Measurements from ENCODE around the gene TTLL1. TPM values are rescaled to one million over a fixed set of nuclear protein-coding genes. Genes with fewer than 3 reads are reported as not detected.

The TTLL1 gene
- total and polyA plus RNA-seq, 9 of the 15 experiments (the other 6 are each of a cell fraction or from before 2014, with no cell fraction given) = 0.06 to 0.85 (median 0.17) TPM

DNA sequence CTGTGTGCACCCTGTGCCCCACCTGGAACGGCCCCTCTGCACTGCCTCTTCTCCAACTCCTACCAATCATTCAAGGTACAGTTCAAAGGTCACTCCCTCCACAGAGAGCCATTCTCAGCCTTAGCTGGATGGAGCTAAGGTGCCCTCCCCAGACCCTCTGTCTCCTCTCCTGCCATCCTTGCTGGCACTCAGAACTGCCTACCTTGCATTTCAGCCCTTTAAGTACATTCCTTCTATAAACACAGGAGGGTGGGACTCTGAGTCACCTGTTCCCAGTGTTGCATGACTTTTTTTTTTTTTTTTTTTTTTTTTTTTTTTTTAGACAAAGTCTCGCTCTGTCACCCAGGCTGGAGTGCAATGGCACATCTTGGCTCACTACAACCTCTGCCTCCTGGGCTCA, 8.6 kb downstream of the TTLL1 start:
- ChIA-PET POLR2A (interaction anchor here (1.0 kb wide), 1 partner anchor 10 kb away, joined by 4 read pairs; no protein-coding TSS in a partner anchor), CTCF (ENCODE audit: low intra/inter-chr PET ratio) (no interaction called here)
- in situ Hi-C loops (cut with MboI) = no loop called here
- no peak overlapping the region for H2AFZ ChIP-seq (ENCODE audit: low read depth, low read length)
- intact Hi-C loops (cut with micrococcal nuclease) = no loop called here
- H3K4me2 ChIP-seq (ENCODE audit: insufficient read depth, low read length) = no peak overlapping the region
- BruUV-seq (replicated peaks) = no TSS peak
- no peak for ATAC-seq
- H3K9me1 ChIP-seq (ENCODE audit: control insufficient read depth, insufficient read depth, low read length) = no peaks in the 10 kb centered on the region
- H3K27me3 ChIP-seq (ENCODE audit: control insufficient read depth in 2 of 2, insufficient read depth in 2 of 2, low read length in 2 of 2) = no peaks in the 10 kb centered on the region
- no peak for FAIRE-seq
- no peaks in the 10 kb centered on the region for H3K9me3 ChIP-seq (replicated peaks; ENCODE audit: control insufficient read depth, insufficient read depth, low read depth, low read length)
- WGBS (ENCODE audit: insufficient coverage, low coverage, missing lambda C conversion rate) = no CpG with 5 or more reads among the region's 2 CpGs
- no peaks in the 10 kb centered on the region for H4K20me1 ChIP-seq (replicated peaks; ENCODE audit: control insufficient read depth, insufficient read depth, low read length)
- no peak overlapping the region for H3K9ac ChIP-seq (ENCODE audit: insufficient read depth in 1 of 2, low read depth in 2 of 2, low read length in 2 of 2)
- peaks cover 0 to 3% of the 10 kb centered on the region in 2 experiments; a peak in 3 of 5 replicates for H3K4me1 ChIP-seq (replicated peaks in 1 of 2; ENCODE audit: control insufficient read depth in 2 of 2, insufficient read depth in 2 of 2, low read length in 2 of 2)
- DNase-seq (ENCODE audit: extremely low read depth in 1 of 4, low spot score in 3 of 4) = no peak
- no peak overlapping the region for H3K27ac ChIP-seq (ENCODE audit: extremely low read depth, low read depth, low read length)
- TF ChIP-seq SRSF3 (IDR thresholded peaks at IDR 0.05; ENCODE audit: insufficient read depth, low read length) = no peak
- TF ChIP-seq ZNF324 (CRISPR knock-in tag; IDR thresholded peaks at IDR 0.05) = no peak
- no peak for TF ChIP-seq DDX20 (tag; IDR thresholded peaks at IDR 0.05; ENCODE audit: low read depth)
- no peak for TF ChIP-seq RBM25 (IDR thresholded peaks at IDR 0.05; ENCODE audit: low read depth, low read length, severe bottlenecking)
- TF ChIP-seq NR2C1 (IDR thresholded peaks at IDR 0.05) = 0 out of 2 replicates have a peak, but pooled peaks have one; percentile 19
- TF ChIP-seq NR2C1 (tag; IDR thresholded peaks at IDR 0.05) = no peak
- no peak for TF ChIP-seq CREM (IDR thresholded peaks at IDR 0.05; ENCODE audit: low read depth)
- TF ChIP-seq ZNF384 (IDR thresholded peaks at IDR 0.05; ENCODE audit: low read depth, low read length) = peak; percentile 61
- TF ChIP-seq FOXJ3 (CRISPR knock-in tag; IDR thresholded peaks at IDR 0.05) = no peak
- TF ChIP-seq SMC3 (conservative IDR thresholded peaks at IDR 0.05; ENCODE audit: insufficient read depth, low read depth, low read length) = no peak
- H3K4me3 ChIP-seq = no peak overlapping the region
- no peaks in the 10 kb centered on the region for H3K79me2 ChIP-seq (ENCODE audit: control insufficient read depth, insufficient read depth, low read length)
- no peaks in the 10 kb centered on the region for H3K36me3 ChIP-seq (ENCODE audit: control insufficient read depth, insufficient read depth, low read length)

All from K562 (cell line).